ENCODE data around the gene DOCK7.
"Not testable (repeated sequence)": the region's sequence is repeated elsewhere in the genome, so short reads cannot be mapped to it uniquely, and the experiment has no call there.

The DOCK7 gene

GRCh38 chr1:62529227-62529626 lies 159.0 kb downstream of the DOCK7 start:
- DNase-seq, result no peak

GRCh38 chr1:62528015-62528414 lies 160.2 kb downstream of the DOCK7 start:
- peak in 2 of 3 donors; percentile 12 to 20 for DNase-seq

- DNase-seq, result not testable (repeated sequence)
These were observed 160.8 kb downstream of the DOCK7 start for GRCh38 chr1:62527346-62527745.

GRCh38 chr1:62523860-62524259 lies 164.3 kb downstream of the DOCK7 start:
- DNase-seq, result no peak

- DNase-seq, result no peak
These were observed 171.6 kb downstream of the DOCK7 start for GRCh38 chr1:62516600-62516999.

GRCh38 chr1:62514746-62515423 lies 173.3 kb downstream of the DOCK7 start:
- DNase-seq, result peak; percentile 30 to 53 (median 47)

- DNase-seq, result no peak
These were observed 175.2 kb downstream of the DOCK7 start for GRCh38 chr1:62513013-62513412.

- DNase-seq, result no peak
These were observed 179.2 kb downstream of the DOCK7 start for GRCh38 chr1:62509028-62509427.

GRCh38 chr1:62508187-62508758 lies 179.9 kb downstream of the DOCK7 start:
- DNase-seq, result peak; percentile 53 to 63 (median 61)

- DNase-seq, result no peak
These were observed 188.0 kb downstream of the DOCK7 start for GRCh38 chr1:62500210-62500609.

GRCh38 chr1:62494137-62494536 lies 194.0 kb downstream of the DOCK7 start:
- DNase-seq, result no peak

- no peak for DNase-seq
These were observed 194.5 kb downstream of the DOCK7 start for GRCh38 chr1:62493656-62494055.

- DNase-seq, result no peak
These were observed 195.7 kb downstream of the DOCK7 start for GRCh38 chr1:62492521-62492920.

- no peak for DNase-seq
These were observed 200.2 kb downstream of the DOCK7 start for GRCh38 chr1:62487956-62488355.

- no peak for DNase-seq
These were observed 203.2 kb downstream of the DOCK7 start for GRCh38 chr1:62484824-62485468.

- no peak for DNase-seq
These were observed 206.5 kb downstream of the DOCK7 start for GRCh38 chr1:62481681-62482080.

GRCh38 chr1:62476525-62477219 lies 211.5 kb downstream of the DOCK7 start:
- no peak for DNase-seq

GRCh38 chr1:62467092-62467491 lies 221.1 kb downstream of the DOCK7 start:
- no peak for DNase-seq

- DNase-seq, result no peak
These were observed 225.8 kb downstream of the DOCK7 start for GRCh38 chr1:62462370-62462769.

- no peak for DNase-seq
These were observed 230.2 kb downstream of the DOCK7 start for GRCh38 chr1:62457955-62458354.

- no peak for DNase-seq
These were observed 235.2 kb downstream of the DOCK7 start for GRCh38 chr1:62452951-62453350.

- DNase-seq, result no peak
These were observed 237.9 kb downstream of the DOCK7 start for GRCh38 chr1:62450301-62450700.

GRCh38 chr1:62448221-62448933 lies 239.8 kb downstream of the DOCK7 start:
- no peak for DNase-seq

Data from suppressor macrophage treated with lipopolysaccharide for 1 hour (primary cell).